ENCODE measurements around the gene CACFD1. TPM values are rescaled to one million over a fixed set of nuclear protein-coding genes. Genes with fewer than 3 reads are reported as not detected.

CACFD1 gene
- total and polyA plus RNA-seq, 2 of the 4 experiments (the other 2 are of a cell fraction): 2.0 to 6.6 TPM

GRCh38 chr9:133453651-133454050 is 6.1 kb upstream of the CACFD1 start:
- no peak overlapping the region for H2AK9ac ChIP-seq (replicated peaks; ENCODE audit: low read depth, low read length, poor library complexity)
- H3K9me1 ChIP-seq (ENCODE audit: insufficient read depth, low read length): no peaks in the 10 kb centered on the region
- no TSS peak for BruUV-seq (replicated peaks)
- no peaks in the 10 kb centered on the region for H3K4me1 ChIP-seq (ENCODE audit: control insufficient read depth, insufficient read depth, low read length)
- H3K18ac ChIP-seq (ENCODE audit: low read depth, low read length): no peak overlapping the region
- no peak overlapping the region for H4K8ac ChIP-seq (ENCODE audit: low read depth in 2 of 2, low read length in 2 of 2)
- no peak for DNase-seq
- ChIA-PET POLR2A (ENCODE audit: unreplicated experiment) (no interaction called here), CTCF (no interaction called here)
- no peak overlapping the region for H3K14ac ChIP-seq (replicated peaks; ENCODE audit: low read depth, low read length)
- WGBS, 2 experiments (ENCODE audit: extremely low coverage in 2 of 2, insufficient read length in 1 of 2): 10% methylated on average over 6 of the region's 11 CpGs; no CpG with 5 or more reads in 1 of the 2 experiments
- no peaks in the 10 kb centered on the region for H4K20me1 ChIP-seq (ENCODE audit: insufficient read depth, low read length)
- no peak overlapping the region for H2BK5ac ChIP-seq (ENCODE audit: low read depth, low read length, poor library complexity, severe bottlenecking)
- no peak overlapping the region for H3K9ac ChIP-seq (ENCODE audit: low read depth, low read length)
- H3K56ac ChIP-seq (ENCODE audit: extremely low read depth, insufficient read depth, low read length): no peak overlapping the region
- no peaks in the 10 kb centered on the region for H3K36me3 ChIP-seq (ENCODE audit: control insufficient read depth, insufficient read depth, low read length)
- TF ChIP-seq ELK1 (IDR thresholded peaks at IDR 0.05; ENCODE audit: borderline replicate concordance, low read depth, low read length): no peak
- no peak for TF ChIP-seq POLR2A (IDR thresholded peaks at IDR 0.05; ENCODE audit: low read depth, low read length)
- no peak for TF ChIP-seq SMC3 (IDR thresholded peaks at IDR 0.05; ENCODE audit: low read depth, low read length)
- TF ChIP-seq RFX5 (IDR thresholded peaks at IDR 0.05; ENCODE audit: low read depth, low read length): no peak
- H3K27ac ChIP-seq (ENCODE audit: insufficient read depth, low read length): no peak overlapping the region
- H2AK5ac ChIP-seq (ENCODE audit: low read depth, low read length): no peak overlapping the region
- no peaks in the 10 kb centered on the region for H3K9me3 ChIP-seq (ENCODE audit: control insufficient read depth, insufficient read depth, low read length)
- H3K23ac ChIP-seq (ENCODE audit: low read depth, low read length): no peak overlapping the region
- no peak overlapping the region for H2BK15ac ChIP-seq (ENCODE audit: low read depth, low read length)
- intact Hi-C loops (cut with micrococcal nuclease): no loop called here
- H3K4ac ChIP-seq (ENCODE audit: low read depth, low read length): no peak overlapping the region
- no peaks in the 10 kb centered on the region for H3K27me3 ChIP-seq (ENCODE audit: control insufficient read depth, insufficient read depth, low read length)
- H2BK20ac ChIP-seq (ENCODE audit: low read depth, low read length): no peak overlapping the region
- H4K5ac ChIP-seq (ENCODE audit: low read depth, low read length): no peak overlapping the region
- no peak overlapping the region for H3K4me2 ChIP-seq (ENCODE audit: low read depth, low read length)
- no peaks in the 10 kb centered on the region for H3K79me1 ChIP-seq (ENCODE audit: low read depth in 1 of 2, low read length in 2 of 2)
- ATAC-seq (ENCODE audit: low read depth): no peak
- H3K4me3 ChIP-seq (ENCODE audit: insufficient read depth, low read depth, low read length): no peak overlapping the region
- in situ Hi-C loops (cut with MboI; ENCODE audit: low sequenced_read_pairs): no loop called here
- dilution Hi-C loops (cut with HindIII; ENCODE audit: low sequenced_read_pairs, unreplicated experiment): no loop called here
- no peak overlapping the region for H2BK120ac ChIP-seq (ENCODE audit: low read depth, low read length)
- H2AFZ ChIP-seq (replicated peaks; ENCODE audit: low read length, poor library complexity): no peak overlapping the region
- H4K91ac ChIP-seq (ENCODE audit: insufficient read depth, low read depth, low read length): no peak overlapping the region

All from IMR-90 (cell line).